Measurements from ENCODE around the gene SGPP2. TPM values are rescaled to one million over a fixed set of nuclear protein-coding genes. Genes with fewer than 3 reads are reported as not detected.

SGPP2 gene
- total and polyA plus RNA-seq, 4 donors = 0.10 to 1.6 (median 0.54) TPM; not detected in 1

DNA sequence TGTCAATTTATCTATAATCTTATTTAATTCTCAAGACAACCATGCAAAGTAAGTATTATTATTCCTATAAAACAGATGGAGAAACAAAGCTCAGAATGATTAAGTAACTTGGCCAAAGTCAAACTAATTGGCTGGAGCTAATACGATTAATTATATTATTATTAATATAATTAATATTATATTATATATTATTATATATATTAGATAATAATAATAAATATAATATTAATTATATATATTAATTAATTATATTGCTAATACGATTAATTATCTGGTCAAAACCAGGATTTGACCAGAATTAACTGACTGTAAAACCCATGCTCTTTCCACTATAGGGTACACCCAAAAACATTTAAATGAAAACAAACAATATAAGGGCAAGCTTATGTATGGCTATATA lies 179.2 kb downstream of the SGPP2 start:
- H3K36me3 ChIP-seq (ENCODE audit: control insufficient read depth in 1 of 2, insufficient read depth in 2 of 2, low read length in 1 of 2) = peaks cover 0 to 3% of the 10 kb centered on the region in 2 donors
- DNase-seq = no peak
- no peak overlapping the region for H3K27ac ChIP-seq (ENCODE audit: low read depth in 1 of 2, low read length in 2 of 2)
- no peaks in the 10 kb centered on the region for H3K9me3 ChIP-seq (ENCODE audit: control insufficient read depth, low read length)
- H3K4me1 ChIP-seq (ENCODE audit: control insufficient read depth in 1 of 2, insufficient read depth in 2 of 2, low read length in 2 of 2) = peaks cover 0 to 1% of the 10 kb centered on the region in 2 donors
- 98 to 99% methylated on average over 2 of the region's 2 CpGs for WGBS, 2 donors
- no peak overlapping the region for H3K4me3 ChIP-seq (ENCODE audit: low read length in 2 of 2)
- intact Hi-C loops (cut with DNase I) = no loop called here
- no peaks in the 10 kb centered on the region for H3K27me3 ChIP-seq (ENCODE audit: control insufficient read depth in 1 of 2, insufficient read depth in 2 of 2, low read length in 1 of 2)
- no peak for ATAC-seq (ENCODE audit: low FRiP score)

DNA sequence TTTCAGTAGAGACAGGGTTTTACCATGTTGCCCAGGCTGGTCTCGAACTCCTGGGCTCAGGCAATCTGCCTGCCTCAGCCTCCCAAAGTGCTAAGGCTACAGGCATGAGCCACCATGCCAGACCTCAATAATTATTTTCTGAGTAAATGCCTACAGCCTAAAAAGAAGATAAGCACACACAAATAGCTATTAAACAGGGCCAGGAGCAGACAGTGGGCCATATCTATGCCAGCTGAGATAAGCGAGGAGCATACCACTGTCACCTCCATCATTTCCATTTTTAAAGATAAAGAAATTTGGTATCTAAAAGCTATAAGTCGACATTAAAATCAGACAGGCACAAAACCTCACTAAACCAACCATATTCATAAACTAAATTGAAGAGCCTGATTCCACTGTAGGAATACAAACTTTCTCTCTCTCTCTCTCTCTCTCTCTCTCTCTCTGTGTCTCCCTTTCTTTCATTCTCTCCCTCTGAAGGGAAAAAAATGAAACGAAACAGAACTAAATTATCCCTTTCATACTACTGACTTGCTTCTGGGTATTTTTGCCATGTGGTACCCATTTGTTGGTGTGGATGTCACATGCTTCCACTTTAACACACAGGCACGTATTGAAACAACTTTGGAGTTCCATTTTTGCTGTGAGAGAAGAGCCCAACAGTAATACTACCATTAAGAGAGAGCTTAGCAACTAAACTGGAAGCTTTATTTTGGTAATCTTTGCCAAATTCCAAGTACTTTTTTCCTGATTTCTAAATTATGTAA lies 180.6 kb downstream of the SGPP2 start:
- Histone ChIP-seq H3K27me3 (ENCODE audit: control insufficient read depth in 1 of 2, insufficient read depth in 2 of 2, low read length in 1 of 2) (no peaks in the 10 kb centered on the region), H3K9me3 (ENCODE audit: control insufficient read depth, low read length) (no peaks in the 10 kb centered on the region), H3K36me3 (ENCODE audit: control insufficient read depth in 1 of 2, insufficient read depth in 2 of 2, low read length in 1 of 2) (peaks cover 0 to 3% of the 10 kb centered on the region in 2 donors), H3K4me3 (ENCODE audit: low read length in 2 of 2) (no peak overlapping the region), H3K4me1 (ENCODE audit: control insufficient read depth in 1 of 2, insufficient read depth in 2 of 2, low read length in 2 of 2) (peaks cover 1 to 4% of the 10 kb centered on the region in 2 donors), H3K27ac (ENCODE audit: low read depth in 1 of 2, low read length in 2 of 2) (no peak overlapping the region)
- 90 to 91% methylated on average over 5 of the region's 5 CpGs for WGBS, 2 donors
- ATAC-seq (ENCODE audit: low FRiP score) (no peak), DNase-seq (no peak)
- intact Hi-C loops (cut with DNase I) = no loop called here

DNA sequence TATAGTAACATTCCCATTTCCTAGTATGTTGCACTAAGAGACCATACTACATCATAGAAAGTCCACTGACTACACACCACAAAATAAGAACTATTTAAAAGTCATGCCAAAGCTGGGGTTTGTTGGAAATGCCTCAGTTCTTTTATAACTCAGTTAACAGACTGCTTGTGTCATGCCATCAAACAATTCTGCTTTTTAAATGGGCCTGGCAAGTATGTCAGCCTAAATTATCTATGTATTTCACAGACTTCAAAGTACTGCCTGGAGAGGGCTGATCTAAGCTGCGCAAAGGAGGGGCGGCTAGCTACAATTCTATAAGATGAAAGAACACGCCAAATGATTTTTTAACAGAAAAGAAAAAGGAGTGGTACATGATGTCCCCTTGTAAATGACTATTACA lies 182.0 kb downstream of the SGPP2 start:
- intact Hi-C loops (cut with DNase I) = no loop called here
- WGBS, 2 donors = 97 to 99% methylated on average over 3 of the region's 3 CpGs
- H3K36me3 ChIP-seq (ENCODE audit: control insufficient read depth in 1 of 2, insufficient read depth in 2 of 2, low read length in 1 of 2) = peaks cover 0 to 3% of the 10 kb centered on the region in 2 donors
- DNase-seq (no peak), ATAC-seq (ENCODE audit: low FRiP score) (no peak)
- H3K4me1 ChIP-seq (ENCODE audit: control insufficient read depth in 1 of 2, insufficient read depth in 2 of 2, low read length in 2 of 2) = peaks cover 1 to 4% of the 10 kb centered on the region in 2 donors
- no peak overlapping the region for H3K27ac ChIP-seq (ENCODE audit: low read depth in 1 of 2, low read length in 2 of 2)
- H3K27me3 ChIP-seq (ENCODE audit: control insufficient read depth in 1 of 2, insufficient read depth in 2 of 2, low read length in 1 of 2) = no peaks in the 10 kb centered on the region
- H3K4me3 ChIP-seq (ENCODE audit: low read length in 2 of 2) = no peak overlapping the region
- H3K9me3 ChIP-seq (ENCODE audit: control insufficient read depth, low read length) = no peaks in the 10 kb centered on the region

DNA sequence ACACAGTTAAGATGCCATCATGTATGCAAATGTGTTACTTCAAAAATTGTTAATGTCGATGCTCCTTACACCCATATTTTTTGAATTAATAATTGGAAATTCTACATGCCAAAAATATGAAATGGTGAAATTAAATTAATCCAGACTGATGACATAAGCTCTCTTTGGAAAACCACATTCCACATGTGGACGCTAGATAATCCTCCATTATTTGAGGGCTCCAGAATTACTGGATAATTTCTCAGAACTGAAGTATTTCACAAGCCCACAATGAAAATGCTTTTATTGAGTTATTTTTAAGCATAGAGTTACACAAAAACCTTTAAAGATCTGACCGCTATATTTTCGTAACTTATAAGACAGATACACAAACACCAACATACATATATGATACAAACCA lies 183.7 kb downstream of the SGPP2 start:
- DNase-seq (no peak), ATAC-seq (ENCODE audit: low FRiP score) (no peak)
- H3K36me3 ChIP-seq (ENCODE audit: control insufficient read depth in 1 of 2, insufficient read depth in 2 of 2, low read length in 1 of 2) = peaks cover 0 to 6% of the 10 kb centered on the region in 2 donors
- no peak overlapping the region for H3K4me3 ChIP-seq (ENCODE audit: low read length in 2 of 2)
- H3K27me3 ChIP-seq (ENCODE audit: control insufficient read depth in 1 of 2, insufficient read depth in 2 of 2, low read length in 1 of 2) = no peaks in the 10 kb centered on the region
- H3K9me3 ChIP-seq (ENCODE audit: control insufficient read depth, low read length) = no peaks in the 10 kb centered on the region
- intact Hi-C loops (cut with DNase I) = no loop called here
- no peak overlapping the region for H3K27ac ChIP-seq (ENCODE audit: low read depth in 1 of 2, low read length in 2 of 2)
- peaks cover 1 to 4% of the 10 kb centered on the region in 2 donors for H3K4me1 ChIP-seq (ENCODE audit: control insufficient read depth in 1 of 2, insufficient read depth in 2 of 2, low read length in 2 of 2)
- WGBS, 2 donors = 71 to 96% methylated on average over 4 of the region's 4 CpGs

DNA sequence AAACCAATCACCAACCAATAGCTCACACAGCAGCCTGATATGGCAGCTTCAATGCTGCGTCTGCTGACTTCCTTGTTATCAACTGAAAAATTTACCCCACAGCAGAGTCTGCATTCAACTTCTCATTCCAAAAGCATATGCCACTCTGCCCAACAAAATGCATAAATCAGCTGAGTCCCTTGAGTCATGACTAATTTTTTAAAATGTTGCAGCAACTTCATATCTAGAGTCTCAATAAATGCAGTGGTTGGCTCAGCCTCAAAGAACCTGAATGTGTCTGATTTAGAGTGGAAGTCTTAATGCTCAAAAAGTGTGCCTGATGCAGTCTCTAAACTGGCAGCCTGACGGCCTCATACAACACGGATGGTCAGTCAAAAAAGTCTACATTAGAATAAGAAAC lies 185.0 kb downstream of the SGPP2 start:
- WGBS, 2 donors = 70 to 72% methylated on average over 3 of the region's 3 CpGs
- peaks cover under 1 to 4% of the 10 kb centered on the region in 2 donors for H3K4me1 ChIP-seq (ENCODE audit: control insufficient read depth in 1 of 2, insufficient read depth in 2 of 2, low read length in 2 of 2)
- no peak overlapping the region for H3K4me3 ChIP-seq (ENCODE audit: low read length in 2 of 2)
- intact Hi-C loops (cut with DNase I) = no loop called here
- ATAC-seq (ENCODE audit: low FRiP score) = no peak
- no peak overlapping the region for H3K27ac ChIP-seq (ENCODE audit: low read depth in 1 of 2, low read length in 2 of 2)
- no peaks in the 10 kb centered on the region for H3K27me3 ChIP-seq (ENCODE audit: control insufficient read depth in 1 of 2, insufficient read depth in 2 of 2, low read length in 1 of 2)
- no peaks in the 10 kb centered on the region for H3K9me3 ChIP-seq (ENCODE audit: control insufficient read depth, low read length)
- no peak for DNase-seq
- H3K36me3 ChIP-seq (ENCODE audit: control insufficient read depth in 1 of 2, insufficient read depth in 2 of 2, low read length in 1 of 2) = peaks cover 0 to 6% of the 10 kb centered on the region in 2 donors

Other genes starting within 250 kb of the SGPP2 start
- under 1 TPM in 1 of 2 donors, not detected in 1; 0.60 TPM for gene PAX3, start 125.5 kb upstream of the SGPP2 start, total RNA-seq
- gene PAX3, start 125.5 kb upstream of the SGPP2 start, polyA plus RNA-seq = not detected
- 10 to 100 TPM; 12.6 to 14.6 TPM for gene FARSB, start 231.5 kb downstream of the SGPP2 start, total RNA-seq
- gene FARSB, start 231.5 kb downstream of the SGPP2 start, polyA plus RNA-seq = 10 to 100 TPM in 1 of 2 donors, 1 to 10 TPM in 1; 8.4 to 11.4 TPM
- not detected for gene MOGAT1, start 247.1 kb downstream of the SGPP2 start, total RNA-seq
- gene MOGAT1, start 247.1 kb downstream of the SGPP2 start, polyA plus RNA-seq = not detected

Data from aorta (tissue), 5 donors.